Muscle of leg (tissue), 11 donors: ENCODE data around the gene NINL. TPM values are rescaled to one million over a fixed set of nuclear protein-coding genes. Genes with fewer than 3 reads are reported as not detected.

ENCODE experiments used
- DNase-seq: peaks from one replicate; pipeline ENCODE4 v3.0.0; 2013
- H3K27ac ChIP-seq: one replicate; pipeline ENCODE4 v1.5.1; 2013; ENCODE audit warnings: mild to moderate bottlenecking, low read length, control low read depth
- H3K27me3 ChIP-seq: one replicate; pipeline ENCODE4 v1.6.1; 2013; ENCODE audit warnings: low read length; ENCODE audit not compliant: control insufficient read depth, insufficient read depth
- H3K36me3 ChIP-seq: one replicate; pipeline ENCODE4 v1.6.1; 2013; ENCODE audit warnings: low read length; ENCODE audit not compliant: control insufficient read depth, insufficient read depth
- H3K4me1 ChIP-seq: one replicate; pipeline ENCODE4 v1.6.1; 2013; ENCODE audit warnings: low read length; ENCODE audit not compliant: control insufficient read depth, insufficient read depth
- H3K4me3 ChIP-seq: one replicate; pipeline ENCODE4 v1.5.1; 2013; ENCODE audit warnings: low read length, control low read depth
- H3K9me3 ChIP-seq: replicated peaks from 2 replicates; pipeline ENCODE4 v1.6.1; 2013; ENCODE audit warnings: low read depth, low read length; ENCODE audit not compliant: control insufficient read depth
- WGBS: methylation state at CpG from one replicate; pipeline ENCODE4 v1.1.5; 2013; ENCODE audit warnings: missing lambda C conversion rate; ENCODE audit not compliant: insufficient coverage; 5-methylcytosine and 5-hydroxymethylcytosine counted together
- polyA plus RNA-seq, 8 donors: library from polyadenylated mRNA; unstranded; fragments of 120-200 nt; gene quantifications; one replicate each; pipeline versions ENCODE4 v1.2.1 to v1.2.3, GENCODE V29; 2013; ENCODE audit warnings: inconsistent platforms in 1 of 8, low replicate concordance in 1 of 8; ENCODE audit not compliant: insufficient read length in 8 of 8, insufficient read depth in 1 of 8
- total RNA-seq: library from RNA; stranded (reverse); fragments of 120-200 nt; gene quantifications from one replicate; pipeline ENCODE4 v1.2.4, GENCODE V29; 2013

Gene NINL
- total and polyA plus RNA-seq, 9 donors: 10.5 to 21.1 (median 15.1) TPM

- 30% methylated on average over 2 of the region's 4 CpGs for WGBS
- no peak for DNase-seq
- no peak overlapping the region for H3K27ac ChIP-seq
Observed at GRCh38 chr20:25547063-25547462, 38.3 kb downstream of the NINL start.

GRCh38 chr20:25546048-25546447 is 39.3 kb downstream of the NINL start:
- Histone ChIP-seq H3K36me3 (no peaks in the 10 kb centered on the region), H3K9me3 (no peaks in the 10 kb centered on the region), H3K4me3 (no peak overlapping the region), H3K27ac (no peak overlapping the region), H3K27me3 (no peaks in the 10 kb centered on the region), H3K4me1 (peaks cover 14% of the 10 kb centered on the region)
- no peak for DNase-seq
- no CpG with 5 or more reads among the region's 4 CpGs for WGBS

More at GRCh38 chr20:25547063-25547462, 38.3 kb downstream of the NINL start:
- H3K27me3 ChIP-seq: no peaks in the 10 kb centered on the region
- H3K9me3 ChIP-seq: no peaks in the 10 kb centered on the region
- no peaks in the 10 kb centered on the region for H3K36me3 ChIP-seq
- H3K4me3 ChIP-seq: no peak overlapping the region
- peaks cover 14% of the 10 kb centered on the region for H3K4me1 ChIP-seq

GRCh38 chr20:25545171-25545570 is 40.2 kb downstream of the NINL start:
- Histone ChIP-seq H3K27me3 (no peaks in the 10 kb centered on the region), H3K27ac (no peak overlapping the region), H3K4me3 (no peak overlapping the region), H3K36me3 (no peaks in the 10 kb centered on the region), H3K9me3 (no peaks in the 10 kb centered on the region), H3K4me1 (peaks cover 16% of the 10 kb centered on the region)
- no peak for DNase-seq
- WGBS: 59% methylated on average over 2 of the region's 3 CpGs

GRCh38 chr20:25544734-25545133 is 40.6 kb downstream of the NINL start:
- Histone ChIP-seq H3K9me3 (no peaks in the 10 kb centered on the region), H3K4me3 (no peak overlapping the region), H3K27ac (no peak overlapping the region), H3K36me3 (no peaks in the 10 kb centered on the region), H3K27me3 (no peaks in the 10 kb centered on the region), H3K4me1 (peaks cover 16% of the 10 kb centered on the region)
- WGBS: 71% methylated on average over 1 of the region's 1 CpG
- no peak for DNase-seq

GRCh38 chr20:25544311-25544710 is 41.0 kb downstream of the NINL start:
- Histone ChIP-seq H3K36me3 (no peaks in the 10 kb centered on the region), H3K4me1 (peaks cover 17% of the 10 kb centered on the region), H3K4me3 (no peak overlapping the region), H3K27me3 (no peaks in the 10 kb centered on the region), H3K27ac (no peak overlapping the region), H3K9me3 (no peaks in the 10 kb centered on the region)
- 30% methylated on average over 4 of the region's 4 CpGs for WGBS
- DNase-seq: peak; percentile 27

- H3K27ac ChIP-seq: no peak overlapping the region
- H3K27me3 ChIP-seq: no peaks in the 10 kb centered on the region
- WGBS: 67% methylated on average over 1 of the region's 3 CpGs
- no peak for DNase-seq
- no peak overlapping the region for H3K4me3 ChIP-seq
- H3K9me3 ChIP-seq: no peaks in the 10 kb centered on the region
- peaks cover 20% of the 10 kb centered on the region for H3K4me1 ChIP-seq
- H3K36me3 ChIP-seq: no peaks in the 10 kb centered on the region
Observed at GRCh38 chr20:25543068-25543467, 42.3 kb downstream of the NINL start.

GRCh38 chr20:25541676-25542075 is 43.7 kb downstream of the NINL start:
- Histone ChIP-seq H3K9me3 (no peaks in the 10 kb centered on the region), H3K27ac (no peak overlapping the region), H3K4me1 (peaks cover 20% of the 10 kb centered on the region), H3K27me3 (no peaks in the 10 kb centered on the region), H3K36me3 (peaks cover 7% of the 10 kb centered on the region), H3K4me3 (no peak overlapping the region)
- no peak for DNase-seq
- no CpG with 5 or more reads among the region's 2 CpGs for WGBS

GRCh38 chr20:25539742-25540672 is 45.3 kb downstream of the NINL start:
- WGBS: 22% methylated on average over 18 of the region's 19 CpGs
- H3K4me3 ChIP-seq: peak overlapping the region; percentile 15
- peak overlapping the region; percentile 59 for H3K27ac ChIP-seq
- H3K4me1 ChIP-seq: peaks cover 30% of the 10 kb centered on the region
- peaks cover 7% of the 10 kb centered on the region for H3K36me3 ChIP-seq
- H3K9me3 ChIP-seq: no peaks in the 10 kb centered on the region
- H3K27me3 ChIP-seq: no peaks in the 10 kb centered on the region
- DNase-seq: peak; percentile 82

- DNase-seq: no peak
- no peaks in the 10 kb centered on the region for H3K9me3 ChIP-seq
- H3K4me3 ChIP-seq: no peak overlapping the region
- peak overlapping the region; percentile 59 for H3K27ac ChIP-seq
- peaks cover 29% of the 10 kb centered on the region for H3K4me1 ChIP-seq
- peaks cover 7% of the 10 kb centered on the region for H3K36me3 ChIP-seq
- no peaks in the 10 kb centered on the region for H3K27me3 ChIP-seq
- 78% methylated on average over 14 of the region's 17 CpGs for WGBS
Observed at GRCh38 chr20:25538838-25539665, 46.3 kb downstream of the NINL start.

GRCh38 chr20:25537890-25538289 is 47.4 kb downstream of the NINL start:
- no peak for DNase-seq
- 96% methylated on average over 12 of the region's 13 CpGs for WGBS
- Histone ChIP-seq H3K36me3 (peaks cover 7% of the 10 kb centered on the region), H3K27me3 (no peaks in the 10 kb centered on the region), H3K9me3 (no peaks in the 10 kb centered on the region), H3K4me1 (peaks cover 36% of the 10 kb centered on the region), H3K27ac (no peak overlapping the region), H3K4me3 (no peak overlapping the region)
